ENCODE measurements around the gene AK6. TPM values are rescaled to one million over a fixed set of nuclear protein-coding genes. Genes with fewer than 3 reads are reported as not detected.

AK6 gene
- total RNA-seq, 2 donors from 2014 or later: 21.3 to 33.0 TPM

DNA sequence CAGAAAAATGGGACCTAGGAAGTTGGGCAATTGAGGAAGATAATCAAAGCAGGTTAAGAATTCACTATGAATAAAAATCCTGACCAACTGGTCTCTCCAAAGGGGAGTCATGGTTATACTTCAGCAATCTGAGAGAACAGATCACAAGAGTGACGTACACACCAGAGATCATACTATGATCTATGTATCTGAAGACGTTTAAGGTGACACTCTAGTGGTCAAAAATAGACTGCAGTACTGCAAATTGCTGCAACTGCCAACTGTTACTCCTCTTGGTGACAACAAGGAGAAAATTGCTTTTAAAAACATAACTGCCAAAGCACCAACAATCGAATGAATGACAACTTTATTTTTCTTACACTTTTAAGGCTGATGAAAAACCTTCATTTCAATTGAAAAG is 4.9 kb downstream of the AK6 start:
- TF ChIP-seq POLR2AphosphoS5 (IDR thresholded peaks at IDR 0.05): no peak
- TF ChIP-seq, protein P1, sequence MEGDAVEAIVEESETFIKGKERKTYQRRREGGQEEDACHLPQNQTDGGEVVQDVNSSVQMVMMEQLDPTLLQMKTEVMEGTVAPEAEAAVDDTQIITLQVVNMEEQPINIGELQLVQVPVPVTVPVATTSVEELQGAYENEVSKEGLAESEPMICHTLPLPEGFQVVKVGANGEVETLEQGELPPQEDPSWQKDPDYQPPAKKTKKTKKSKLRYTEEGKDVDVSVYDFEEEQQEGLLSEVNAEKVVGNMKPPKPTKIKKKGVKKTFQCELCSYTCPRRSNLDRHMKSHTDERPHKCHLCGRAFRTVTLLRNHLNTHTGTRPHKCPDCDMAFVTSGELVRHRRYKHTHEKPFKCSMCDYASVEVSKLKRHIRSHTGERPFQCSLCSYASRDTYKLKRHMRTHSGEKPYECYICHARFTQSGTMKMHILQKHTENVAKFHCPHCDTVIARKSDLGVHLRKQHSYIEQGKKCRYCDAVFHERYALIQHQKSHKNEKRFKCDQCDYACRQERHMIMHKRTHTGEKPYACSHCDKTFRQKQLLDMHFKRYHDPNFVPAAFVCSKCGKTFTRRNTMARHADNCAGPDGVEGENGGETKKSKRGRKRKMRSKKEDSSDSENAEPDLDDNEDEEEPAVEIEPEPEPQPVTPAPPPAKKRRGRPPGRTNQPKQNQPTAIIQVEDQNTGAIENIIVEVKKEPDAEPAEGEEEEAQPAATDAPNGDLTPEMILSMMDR (IDR thresholded peaks at IDR 0.05): peak in 3 of 4 experiments; percentile 13 to 23 (median 17)
- no peaks in the 10 kb centered on the region for H3K27me3 ChIP-seq (replicated peaks; ENCODE audit: insufficient read depth)
- H3K36me3 ChIP-seq: no peaks in the 10 kb centered on the region
- intact Hi-C loops (cut with DNase I): no loop called here
- no peak overlapping the region for H3K4me3 ChIP-seq
- no peaks in the 10 kb centered on the region for H3K9me3 ChIP-seq
- no peak for DNase-seq (ENCODE audit: low spot score)
- no peak overlapping the region for H3K27ac ChIP-seq
- H3K4me1 ChIP-seq (replicated peaks): no peaks in the 10 kb centered on the region
- 59% methylated on average over 3 of the region's 3 CpGs for WGBS

DNA sequence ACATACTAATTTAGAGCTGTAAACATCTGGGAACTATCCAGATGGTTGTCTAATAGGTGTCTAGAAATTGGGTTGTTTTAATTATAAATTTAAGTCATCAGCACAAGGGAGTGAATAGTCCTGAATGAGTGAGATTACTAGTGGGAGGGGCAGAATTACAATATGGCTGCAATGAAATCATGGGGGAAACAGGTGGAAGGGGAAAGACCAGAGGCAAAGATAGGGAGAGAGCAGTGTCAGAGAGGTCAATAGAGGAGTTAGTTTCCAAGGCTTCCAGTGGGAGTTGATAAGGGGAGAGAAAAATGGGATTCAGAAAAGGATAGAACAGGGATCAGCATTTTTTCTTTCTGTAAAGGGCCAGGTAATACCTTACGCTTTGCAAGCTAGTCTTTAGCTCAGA is 8.9 kb downstream of the AK6 start:
- intact Hi-C loops (cut with DNase I): no loop called here
- Histone ChIP-seq H3K27me3 (replicated peaks; ENCODE audit: insufficient read depth) (no peaks in the 10 kb centered on the region), H3K4me3 (no peak overlapping the region), H3K4me1 (replicated peaks) (no peaks in the 10 kb centered on the region), H3K9me3 (no peaks in the 10 kb centered on the region), H3K36me3 (no peaks in the 10 kb centered on the region), H3K27ac (no peak overlapping the region)
- no peak for TF ChIP-seq POLR2AphosphoS5 (IDR thresholded peaks at IDR 0.05)
- TF ChIP-seq, protein P1 (IDR thresholded peaks at IDR 0.05): no peak
- no peak for TF ChIP-seq POLR2A (IDR thresholded peaks at IDR 0.05)
- WGBS: 83% methylated on average over 1 of the region's 1 CpG
- no peak for DNase-seq (ENCODE audit: low spot score)

DNA sequence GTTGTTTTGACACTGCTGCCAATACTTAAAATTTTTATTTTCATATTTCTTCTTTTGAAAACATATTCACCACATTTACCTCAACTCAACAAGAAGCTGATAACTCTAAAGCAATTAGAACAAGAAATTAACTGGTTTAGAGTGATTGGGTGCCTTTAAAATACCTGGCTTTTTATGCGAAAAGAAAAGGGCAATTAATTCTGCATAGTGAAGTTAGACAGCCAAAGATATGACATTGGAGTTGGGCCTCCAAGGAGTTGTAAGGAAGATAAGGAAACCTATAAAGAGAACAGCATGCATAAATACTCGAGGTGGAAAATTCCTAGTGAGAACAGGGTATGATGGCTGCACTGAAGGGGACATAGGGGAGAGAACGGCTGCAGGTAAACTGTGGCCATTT is 9.6 kb downstream of the AK6 start:
- Histone ChIP-seq H3K4me1 (replicated peaks) (no peaks in the 10 kb centered on the region), H3K9me3 (no peaks in the 10 kb centered on the region), H3K36me3 (no peaks in the 10 kb centered on the region), H3K27ac (no peak overlapping the region), H3K4me3 (no peak overlapping the region), H3K27me3 (replicated peaks; ENCODE audit: insufficient read depth) (no peaks in the 10 kb centered on the region)
- no peak for TF ChIP-seq POLR2AphosphoS5 (IDR thresholded peaks at IDR 0.05)
- WGBS: 66% methylated on average over 3 of the region's 3 CpGs
- no peak for DNase-seq (ENCODE audit: low spot score)
- intact Hi-C loops (cut with DNase I): no loop called here

DNA sequence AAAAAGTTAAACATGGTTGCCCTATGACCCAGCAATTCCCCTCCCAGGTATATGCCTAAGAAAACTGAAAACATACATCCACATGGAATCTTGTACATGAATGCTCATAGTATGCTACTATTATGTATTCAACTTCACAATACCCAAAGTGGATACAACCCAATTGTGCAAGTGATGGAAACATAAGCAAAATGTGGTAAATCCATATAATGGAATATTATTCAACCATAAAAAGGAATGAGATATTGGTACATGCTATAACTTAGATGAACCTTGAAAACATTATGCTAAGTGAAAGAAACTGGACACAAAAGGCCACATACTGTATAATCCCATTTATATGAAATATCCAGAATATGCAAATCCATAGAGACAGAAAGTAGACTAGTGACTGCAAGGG is 18.7 kb downstream of the AK6 start:
- Histone ChIP-seq H3K9me3 (no peaks in the 10 kb centered on the region), H3K27me3 (replicated peaks; ENCODE audit: insufficient read depth) (no peaks in the 10 kb centered on the region), H3K27ac (no peak overlapping the region), H3K4me3 (no peak overlapping the region), H3K4me1 (replicated peaks) (no peaks in the 10 kb centered on the region), H3K36me3 (no peaks in the 10 kb centered on the region)
- no peak for DNase-seq (ENCODE audit: low spot score)
- intact Hi-C loops (cut with DNase I): no loop called here
- TF ChIP-seq POLR2AphosphoS5 (IDR thresholded peaks at IDR 0.05) (no peak), POLR2A (IDR thresholded peaks at IDR 0.05) (no peak)
- TF ChIP-seq, protein P1 (IDR thresholded peaks at IDR 0.05): no peak

DNA sequence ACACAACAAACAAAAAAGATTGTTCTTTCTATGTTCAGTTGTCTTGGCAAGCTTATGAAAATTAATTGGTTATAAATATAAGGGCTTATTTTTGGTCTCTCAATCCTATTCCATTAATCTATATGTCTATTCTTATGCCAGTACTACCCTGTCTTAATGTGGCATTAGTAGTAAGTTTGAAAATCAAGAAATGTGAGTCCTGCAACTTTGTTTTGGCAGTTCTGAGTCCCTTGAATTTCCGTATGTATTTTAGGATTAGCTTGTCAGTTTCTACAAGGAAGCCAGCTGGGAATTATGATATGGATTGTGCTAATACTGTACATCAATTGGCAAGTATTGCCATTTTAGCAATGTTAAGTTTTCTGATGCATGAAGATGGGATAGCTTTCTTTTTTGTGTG is 26.2 kb downstream of the AK6 start:
- 51% methylated on average over 1 of the region's 1 CpG for WGBS
- no peak for DNase-seq (ENCODE audit: low spot score)
- TF ChIP-seq POLR2AphosphoS5 (IDR thresholded peaks at IDR 0.05) (no peak), POLR2A (IDR thresholded peaks at IDR 0.05) (no peak)
- TF ChIP-seq, protein P1 (IDR thresholded peaks at IDR 0.05): no peak

More for the DNA sequence above, 26.2 kb downstream of the AK6 start:
- Histone ChIP-seq H3K36me3 (no peaks in the 10 kb centered on the region), H3K27ac (no peak overlapping the region), H3K27me3 (replicated peaks; ENCODE audit: insufficient read depth) (no peaks in the 10 kb centered on the region), H3K4me1 (replicated peaks) (no peaks in the 10 kb centered on the region), H3K9me3 (no peaks in the 10 kb centered on the region), H3K4me3 (no peak overlapping the region)
- intact Hi-C loops (cut with DNase I): no loop called here
